ENCODE results near the gene ZNF710.
"Not testable (repeated sequence)": the region's sequence is repeated elsewhere in the genome, so short reads cannot be mapped to it uniquely, and the experiment has no call there.

ZNF710 gene

GRCh38 chr15:90060797-90061196 lies 59.7 kb downstream of the ZNF710 start:
- DNase-seq (ENCODE audit: low spot score), result no peak

GRCh38 chr15:90062023-90062442 lies 60.9 kb downstream of the ZNF710 start:
- DNase-seq (ENCODE audit: low spot score), result no peak

- DNase-seq (ENCODE audit: low spot score), result no peak
Observed at GRCh38 chr15:90062462-90062932, 61.4 kb downstream of the ZNF710 start.

GRCh38 chr15:90062973-90063769 lies 62.0 kb downstream of the ZNF710 start:
- no peak for DNase-seq (ENCODE audit: low spot score)

- no peak for DNase-seq (ENCODE audit: low spot score)
Observed at GRCh38 chr15:90063770-90064247, 62.7 kb downstream of the ZNF710 start.

GRCh38 chr15:90064911-90065681 lies 64.0 kb downstream of the ZNF710 start:
- no peak for DNase-seq (ENCODE audit: low spot score)

GRCh38 chr15:90065682-90066049 lies 64.5 kb downstream of the ZNF710 start:
- no peak for DNase-seq (ENCODE audit: low spot score)

- no peak for DNase-seq (ENCODE audit: low spot score)
Observed at GRCh38 chr15:90067181-90067952, 66.2 kb downstream of the ZNF710 start.

- DNase-seq (ENCODE audit: low spot score), result no peak
Observed at GRCh38 chr15:90067953-90068606, 67.0 kb downstream of the ZNF710 start.

GRCh38 chr15:90070623-90071022 lies 69.5 kb downstream of the ZNF710 start:
- not testable (repeated sequence) for DNase-seq (ENCODE audit: low spot score)

GRCh38 chr15:90071220-90071807 lies 70.2 kb downstream of the ZNF710 start:
- peak; percentile 67 for DNase-seq (ENCODE audit: low spot score)

GRCh38 chr15:90072978-90073640 lies 72.0 kb downstream of the ZNF710 start:
- no peak for DNase-seq (ENCODE audit: low spot score)

- no peak for DNase-seq (ENCODE audit: low spot score)
Observed at GRCh38 chr15:90074023-90074422, 72.9 kb downstream of the ZNF710 start.

GRCh38 chr15:90074916-90075315 lies 73.8 kb downstream of the ZNF710 start:
- DNase-seq (ENCODE audit: low spot score), result no peak

- no peak for DNase-seq (ENCODE audit: low spot score)
Observed at GRCh38 chr15:90075420-90076289, 74.5 kb downstream of the ZNF710 start.

- DNase-seq (ENCODE audit: low spot score), result no peak
Observed at GRCh38 chr15:90076716-90077115, 75.6 kb downstream of the ZNF710 start.

GRCh38 chr15:90078965-90079364 lies 77.8 kb downstream of the ZNF710 start:
- DNase-seq (ENCODE audit: low spot score), result no peak

- DNase-seq (ENCODE audit: low spot score), result no peak
Observed at GRCh38 chr15:90079619-90080457, 78.7 kb downstream of the ZNF710 start.

- no peak for DNase-seq (ENCODE audit: low spot score)
Observed at GRCh38 chr15:90080458-90080755, 79.3 kb downstream of the ZNF710 start.

Data from hematopoietic multipotent progenitor cell treated with erythropoietin and hydrocortisone succinate and interleukin-3 and kit ligand, for 15 days (in vitro differentiated cells).